ENCODE data around the gene FOXL3.
"Not testable (repeated sequence)": the region's sequence is repeated elsewhere in the genome, so short reads cannot be mapped to it uniquely, and the experiment has no call there.

Gene FOXL3

DNA sequence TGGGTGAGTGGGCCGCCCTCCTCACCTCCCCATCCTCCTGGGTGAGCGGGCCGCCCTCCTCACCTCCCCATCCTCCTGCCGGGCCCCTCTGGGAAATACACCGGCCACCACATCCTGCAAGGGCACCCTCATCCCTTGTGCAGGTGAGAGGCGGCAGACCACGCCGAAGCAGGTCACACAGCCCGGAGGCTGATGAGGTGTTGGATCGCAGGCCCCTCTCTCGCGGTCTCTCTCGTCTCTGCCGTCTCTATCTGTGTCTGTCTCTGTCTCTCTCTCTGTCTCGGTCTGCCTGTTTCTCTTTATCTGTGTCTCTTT is 30.8 kb upstream of the FOXL3 start:
- Histone ChIP-seq H3K36me3 (replicated peaks) (no peaks in the 10 kb centered on the region; the same call in 1 of the 2 replicates), H3K27me3 (ENCODE audit: low read depth) (no peaks in the 10 kb centered on the region), H3K4me3 (no peak overlapping the region), H3K4me1 (no peaks in the 10 kb centered on the region), H3K9me3 (peaks cover 10% of the 10 kb centered on the region)
- DNase-seq (ENCODE audit: low spot score in 2 of 2), result no peak
- in situ Hi-C loops (cut with MboI; ENCODE audit: low sequenced_read_pairs), result no loop called here

DNA sequence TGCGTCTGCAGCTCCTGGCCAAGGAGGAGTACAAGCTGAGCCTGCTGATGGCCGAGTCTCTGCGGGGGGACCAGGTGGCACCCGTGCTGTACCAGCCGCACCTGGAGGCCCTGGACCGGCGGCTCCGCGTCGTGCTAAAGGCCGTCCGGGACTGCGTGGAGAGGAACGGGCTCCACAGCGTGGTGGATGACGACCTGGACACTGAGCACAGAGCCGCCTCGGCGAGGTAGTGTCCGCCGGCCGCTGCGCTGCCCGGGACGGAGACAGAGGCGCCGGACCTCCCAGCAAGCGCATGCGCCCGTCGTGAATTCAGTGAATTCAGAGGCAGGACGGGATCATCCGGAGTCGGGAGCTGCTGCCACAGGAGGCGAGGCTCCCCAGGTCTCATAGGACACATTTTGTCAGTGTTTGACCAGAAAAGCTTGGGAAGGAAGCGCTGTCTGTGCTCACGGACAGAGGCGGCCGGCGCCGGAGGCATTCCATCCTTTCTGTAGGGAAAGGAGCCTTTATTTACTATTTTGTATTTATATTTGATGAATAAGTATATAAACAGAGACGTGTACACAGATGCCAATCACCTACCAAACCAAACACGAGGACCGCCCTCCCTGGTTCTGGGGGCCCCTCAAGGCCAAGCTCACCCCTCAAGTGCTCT is 30.1 kb upstream of the FOXL3 start:
- H3K4me1 ChIP-seq, result no peaks in the 10 kb centered on the region
- peaks cover 8% of the 10 kb centered on the region for H3K9me3 ChIP-seq
- no peaks in the 10 kb centered on the region for H3K27me3 ChIP-seq (ENCODE audit: low read depth)
- in situ Hi-C loops (cut with MboI; ENCODE audit: low sequenced_read_pairs), result no loop called here
- DNase-seq (ENCODE audit: low spot score in 2 of 2), result no peak
- H3K36me3 ChIP-seq (replicated peaks), result no peaks in the 10 kb centered on the region; the same call in 1 of the 2 replicates
- no peak overlapping the region for H3K4me3 ChIP-seq

DNA sequence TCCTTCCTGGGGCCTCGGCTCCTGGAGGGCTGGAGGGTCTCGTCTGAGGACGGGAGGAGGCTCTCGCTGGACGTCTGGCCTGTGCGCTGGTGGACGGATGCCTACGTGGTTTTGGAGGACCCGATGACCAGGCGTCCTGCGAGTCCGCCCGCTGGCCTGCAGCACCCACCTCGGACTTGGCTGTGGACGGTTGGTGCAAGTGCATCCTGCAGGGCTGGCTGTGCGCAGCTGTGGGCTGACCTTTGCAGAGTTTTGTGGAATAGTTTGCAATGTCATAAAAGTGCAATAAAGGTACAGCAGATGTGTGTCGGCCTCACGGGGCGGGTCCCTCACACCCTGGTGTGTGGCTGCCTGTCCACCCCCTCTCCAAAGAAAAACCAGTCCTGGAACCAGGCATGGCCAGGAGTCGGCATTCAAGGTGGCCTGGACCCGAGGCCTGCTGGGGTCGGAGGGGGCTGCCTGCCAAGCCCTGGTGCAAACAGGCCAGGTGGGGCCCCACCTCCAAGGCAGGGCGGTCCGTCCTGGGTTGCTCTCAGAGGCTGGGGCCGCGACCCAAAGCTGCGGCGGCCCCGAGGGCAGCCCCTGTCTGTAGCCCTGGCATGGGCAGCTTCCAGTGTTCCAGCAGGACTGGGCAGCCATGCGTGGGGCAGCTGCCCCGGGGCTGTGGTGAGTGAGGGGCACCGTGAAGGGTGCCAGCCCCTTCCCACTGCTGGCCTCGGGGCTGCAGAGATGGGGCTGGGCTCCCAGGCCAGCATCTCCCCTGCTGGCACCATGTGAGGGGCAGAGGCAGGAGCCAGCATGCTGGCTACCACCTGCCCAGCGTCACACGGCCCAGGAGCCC is 29.3 kb upstream of the FOXL3 start:
- no peaks in the 10 kb centered on the region for H3K4me1 ChIP-seq
- no peak overlapping the region for H3K4me3 ChIP-seq
- no peaks in the 10 kb centered on the region; the same call in 1 of the 2 replicates for H3K36me3 ChIP-seq (replicated peaks)
- peaks cover 8% of the 10 kb centered on the region; the same call in 1 of the 2 replicates for H3K9me3 ChIP-seq
- no peak for DNase-seq (ENCODE audit: low spot score in 2 of 2)
- in situ Hi-C loops (cut with MboI; ENCODE audit: low sequenced_read_pairs), result no loop called here
- no peaks in the 10 kb centered on the region for H3K27me3 ChIP-seq (ENCODE audit: low read depth)

DNA sequence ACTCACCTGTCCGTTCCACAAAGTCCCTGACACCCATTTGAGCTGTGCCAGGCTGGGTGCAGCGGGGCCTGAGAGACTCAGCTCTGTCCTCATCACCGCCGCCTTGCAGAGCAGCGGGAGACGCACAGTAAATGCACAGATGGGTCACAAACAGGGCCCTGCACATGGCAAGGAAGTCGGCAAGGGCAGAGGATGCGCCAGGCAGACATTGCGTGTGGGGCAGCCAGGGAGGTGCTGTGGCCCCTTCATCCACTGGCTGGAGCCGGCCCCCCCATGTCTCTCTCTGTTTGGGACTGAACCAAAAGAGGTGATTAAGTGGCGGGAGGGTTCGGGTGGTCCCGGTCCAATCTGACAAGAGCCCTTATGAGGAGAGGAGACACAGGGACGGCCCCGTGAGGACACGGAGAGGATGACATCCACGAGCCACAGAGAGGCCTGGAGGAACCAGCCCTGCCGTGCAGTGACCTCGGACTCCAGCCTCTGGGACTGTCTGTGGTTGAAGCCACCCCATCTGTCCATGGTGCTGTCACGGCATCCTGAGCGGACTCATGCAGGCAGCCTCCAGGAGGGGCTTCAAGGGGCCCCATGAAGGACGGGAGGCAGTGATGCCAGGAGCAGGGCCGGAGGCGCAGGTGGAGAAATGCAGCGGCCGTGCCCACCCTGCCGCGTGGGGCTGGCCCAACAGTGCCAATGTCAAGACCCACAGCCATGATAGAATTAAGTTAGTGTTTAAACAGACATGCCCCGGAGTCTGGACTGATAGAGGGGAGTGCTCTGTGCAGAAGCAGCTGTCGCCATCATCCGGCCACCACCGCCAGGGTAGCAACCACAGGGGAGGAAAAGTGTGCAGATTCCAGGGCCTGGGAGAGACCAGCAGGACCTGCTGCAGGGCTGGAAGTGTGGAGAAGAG is 28.4 kb upstream of the FOXL3 start:
- H3K9me3 ChIP-seq, result peaks cover 8% of the 10 kb centered on the region; the same call in 1 of the 2 replicates
- no peak overlapping the region for H3K4me3 ChIP-seq
- H3K36me3 ChIP-seq (replicated peaks), result no peaks in the 10 kb centered on the region; the same call in 1 of the 2 replicates
- no peaks in the 10 kb centered on the region for H3K4me1 ChIP-seq
- no peaks in the 10 kb centered on the region for H3K27me3 ChIP-seq (ENCODE audit: low read depth)
- DNase-seq (ENCODE audit: low spot score in 2 of 2), result no peak
- in situ Hi-C loops (cut with MboI; ENCODE audit: low sequenced_read_pairs), result no loop called here

DNA sequence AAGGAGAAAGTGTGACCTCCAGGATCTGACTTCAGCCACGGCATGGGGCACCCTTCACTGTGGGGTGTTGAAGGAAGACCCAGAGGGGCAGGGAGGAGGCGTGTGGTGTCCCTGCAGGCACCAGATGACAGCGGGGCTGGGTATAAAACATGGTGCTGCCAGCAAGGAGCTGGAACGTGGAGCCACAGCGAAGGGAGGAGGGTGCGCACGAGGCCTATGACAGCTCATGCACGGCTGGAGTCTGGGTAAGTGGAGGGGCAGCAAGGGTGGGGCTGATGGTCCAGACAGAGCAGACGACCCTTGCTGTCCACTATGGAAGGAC is 27.8 kb upstream of the FOXL3 start:
- no peak for DNase-seq (ENCODE audit: low spot score in 2 of 2)
- in situ Hi-C loops (cut with MboI; ENCODE audit: low sequenced_read_pairs), result no loop called here
- Histone ChIP-seq H3K27me3 (ENCODE audit: low read depth) (no peaks in the 10 kb centered on the region), H3K9me3 (peaks cover 8% of the 10 kb centered on the region; the same call in 1 of the 2 replicates), H3K36me3 (replicated peaks) (no peaks in the 10 kb centered on the region; the same call in 1 of the 2 replicates), H3K4me3 (no peak overlapping the region), H3K4me1 (no peaks in the 10 kb centered on the region)

DNA sequence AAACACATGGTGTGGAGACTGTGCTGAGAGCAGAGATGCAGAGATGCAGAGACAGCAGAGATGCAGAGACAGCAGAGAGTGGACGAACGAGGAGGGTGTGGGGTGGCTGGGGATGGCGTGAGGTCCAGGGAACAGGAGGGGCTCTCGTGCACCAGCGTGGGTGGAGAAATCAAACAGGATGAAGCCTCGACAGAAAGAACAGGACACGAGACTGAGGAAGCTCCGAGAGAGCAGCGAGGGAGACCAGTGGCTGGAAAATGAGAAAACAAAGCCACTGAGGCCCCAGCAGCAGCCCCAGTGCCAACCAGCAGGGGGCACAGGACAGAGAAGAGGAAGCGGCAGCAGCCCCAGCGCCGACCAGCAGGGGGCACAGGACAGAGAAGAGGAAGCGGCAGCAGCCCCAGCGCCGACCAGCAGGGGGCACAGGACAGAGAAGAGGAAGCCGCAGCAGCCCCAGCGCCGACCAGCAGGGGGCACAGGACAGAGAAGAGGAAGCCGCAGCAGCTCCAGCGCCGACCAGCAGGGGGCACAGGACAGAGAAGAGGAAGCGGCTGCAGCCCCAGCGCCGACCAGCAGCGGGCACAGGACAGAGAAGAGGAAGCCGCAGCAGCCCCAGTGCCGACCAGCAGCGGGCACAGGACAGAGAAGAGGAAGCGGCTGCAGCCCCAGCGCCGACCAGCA is 27.2 kb upstream of the FOXL3 start:
- H3K4me3 ChIP-seq; H3K4me1 ChIP-seq; H3K9me3 ChIP-seq; H3K36me3 ChIP-seq (replicated peaks); in situ Hi-C loops (cut with MboI; ENCODE audit: low sequenced_read_pairs); H3K27me3 ChIP-seq (ENCODE audit: low read depth): not testable (repeated sequence)
- DNase-seq (ENCODE audit: low spot score in 2 of 2), result peak in 1 of 2 experiments; percentile 70

DNA sequence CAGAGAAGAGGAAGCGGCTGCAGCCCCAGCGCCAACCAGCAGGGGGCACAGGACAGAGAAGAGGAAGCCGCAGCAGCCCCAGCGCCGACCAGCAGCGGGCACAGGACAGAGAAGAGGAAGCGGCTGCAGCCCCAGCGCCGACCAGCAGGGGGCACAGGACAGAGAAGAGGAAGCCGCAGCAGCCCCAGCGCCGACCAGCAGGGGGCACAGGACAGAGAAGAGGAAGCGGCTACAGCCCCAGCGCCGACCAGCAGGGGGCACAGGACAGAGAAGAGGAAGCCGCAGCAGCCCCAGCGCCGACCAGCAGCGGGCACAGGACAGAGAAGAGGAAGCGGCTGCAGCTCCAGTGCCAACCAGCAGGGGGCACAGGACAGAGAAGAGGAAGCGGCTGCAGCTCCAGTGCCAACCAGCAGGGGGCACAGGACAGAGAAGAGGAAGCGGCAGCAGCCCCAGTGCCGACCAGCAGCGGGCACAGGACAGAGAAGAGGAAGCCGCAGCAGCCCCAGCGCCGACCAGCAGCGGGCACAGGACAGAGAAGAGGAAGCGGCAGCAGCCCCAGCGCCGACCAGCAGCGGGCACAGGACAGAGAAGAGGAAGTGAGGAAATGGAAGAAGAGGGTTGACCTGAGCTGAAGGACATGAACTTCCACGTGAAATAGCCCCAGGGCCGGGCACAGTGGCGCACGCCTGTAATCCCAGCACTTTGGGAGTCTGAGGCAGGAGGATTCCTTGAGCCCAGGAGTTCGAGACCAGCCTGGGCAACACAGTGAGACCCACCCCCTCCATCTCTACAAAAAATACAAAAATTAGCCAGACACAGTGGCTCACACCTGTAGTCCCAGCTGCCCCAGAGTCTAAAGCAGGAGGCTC is 26.3 kb upstream of the FOXL3 start:
- H3K4me3 ChIP-seq; H3K9me3 ChIP-seq; H3K27me3 ChIP-seq (ENCODE audit: low read depth); in situ Hi-C loops (cut with MboI; ENCODE audit: low sequenced_read_pairs); H3K36me3 ChIP-seq (replicated peaks); H3K4me1 ChIP-seq: not testable (repeated sequence)
- peak in 1 of 2 experiments; percentile 25 for DNase-seq (ENCODE audit: low spot score in 2 of 2)

DNA sequence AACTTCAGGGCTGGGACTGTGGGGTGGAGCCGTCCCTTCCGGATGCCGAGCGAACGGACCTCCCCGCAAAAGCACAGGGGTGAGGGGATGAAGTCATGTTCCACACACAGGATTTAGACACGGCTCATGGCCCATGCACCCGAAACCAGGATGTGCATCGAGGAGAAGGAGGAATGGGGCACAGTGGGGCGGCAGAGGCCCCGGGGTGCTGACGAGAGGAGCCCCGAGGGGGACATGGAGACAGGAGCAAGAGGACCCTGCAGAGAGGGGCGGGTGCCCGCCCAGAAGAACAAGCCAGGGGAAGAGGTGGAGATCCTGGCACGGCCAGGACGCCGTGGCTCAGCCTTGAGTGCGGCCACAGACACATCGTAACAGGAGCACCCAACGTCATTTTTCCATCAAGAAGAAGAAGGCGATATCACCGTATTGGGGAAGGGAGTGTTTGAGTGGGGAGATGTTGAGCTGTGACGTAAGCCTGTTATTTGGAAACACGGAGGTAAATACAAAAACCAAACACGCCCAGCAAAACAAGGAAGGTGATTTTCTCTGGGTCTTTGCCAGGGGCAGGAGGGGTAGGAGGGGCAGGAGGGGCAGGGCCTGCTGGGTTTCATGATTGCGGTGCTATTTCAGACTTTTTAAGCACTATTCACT is 25.3 kb upstream of the FOXL3 start:
- H3K9me3 ChIP-seq, result peaks cover 8% of the 10 kb centered on the region; the same call in 1 of the 2 replicates
- no peaks in the 10 kb centered on the region for H3K4me1 ChIP-seq
- in situ Hi-C loops (cut with MboI; ENCODE audit: low sequenced_read_pairs), result no loop called here
- H3K27me3 ChIP-seq (ENCODE audit: low read depth), result no peaks in the 10 kb centered on the region
- H3K4me3 ChIP-seq, result no peak overlapping the region
- DNase-seq (ENCODE audit: low spot score in 2 of 2), result no peak
- no peaks in the 10 kb centered on the region; the same call in 1 of the 2 replicates for H3K36me3 ChIP-seq (replicated peaks)

DNA sequence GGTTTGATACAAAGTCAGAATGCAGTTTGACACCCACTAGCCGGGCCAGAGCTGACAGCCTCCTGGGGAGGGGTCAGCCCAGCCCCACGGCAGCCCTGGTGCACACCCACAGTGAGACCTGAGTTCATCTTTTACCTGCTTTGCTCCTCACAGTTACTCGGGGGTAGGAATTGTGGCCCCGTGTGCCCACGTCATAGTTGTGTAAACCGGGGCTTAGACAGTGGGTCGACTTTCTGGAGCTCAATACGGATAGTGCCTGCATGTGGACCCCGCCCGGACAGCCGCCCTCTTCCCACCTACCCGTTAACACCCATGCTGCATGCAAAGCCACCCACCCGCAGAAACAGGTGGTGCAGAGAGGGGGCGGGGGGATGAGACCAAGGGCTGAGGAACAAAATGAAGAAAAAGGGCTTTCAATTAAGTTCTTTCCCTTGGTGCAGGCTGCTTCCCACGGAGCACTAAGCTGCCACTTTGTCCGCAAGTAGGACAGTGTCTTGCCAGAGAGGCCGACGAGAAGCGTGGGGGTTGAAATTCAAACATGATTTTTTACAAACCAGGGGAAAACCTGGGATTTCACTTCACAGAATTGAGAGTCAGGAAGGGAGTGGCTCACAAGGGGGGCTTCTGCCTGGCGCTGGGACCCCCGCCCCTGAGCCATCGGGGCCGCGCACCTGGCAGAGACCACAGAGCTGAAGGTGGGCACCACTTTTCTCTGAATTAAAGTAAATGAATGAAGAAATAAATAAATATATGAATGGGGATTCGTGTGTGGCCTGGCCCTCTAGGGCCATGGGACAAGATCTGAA is 24.6 kb upstream of the FOXL3 start:
- DNase-seq (ENCODE audit: low spot score in 2 of 2), result no peak
- H3K4me1 ChIP-seq, result no peaks in the 10 kb centered on the region
- H3K4me3 ChIP-seq, result no peak overlapping the region
- peaks cover 8% of the 10 kb centered on the region; the same call in 1 of the 2 replicates for H3K9me3 ChIP-seq
- in situ Hi-C loops (cut with MboI; ENCODE audit: low sequenced_read_pairs), result no loop called here
- H3K36me3 ChIP-seq (replicated peaks), result no peaks in the 10 kb centered on the region
- no peaks in the 10 kb centered on the region for H3K27me3 ChIP-seq (ENCODE audit: low read depth)

DNA sequence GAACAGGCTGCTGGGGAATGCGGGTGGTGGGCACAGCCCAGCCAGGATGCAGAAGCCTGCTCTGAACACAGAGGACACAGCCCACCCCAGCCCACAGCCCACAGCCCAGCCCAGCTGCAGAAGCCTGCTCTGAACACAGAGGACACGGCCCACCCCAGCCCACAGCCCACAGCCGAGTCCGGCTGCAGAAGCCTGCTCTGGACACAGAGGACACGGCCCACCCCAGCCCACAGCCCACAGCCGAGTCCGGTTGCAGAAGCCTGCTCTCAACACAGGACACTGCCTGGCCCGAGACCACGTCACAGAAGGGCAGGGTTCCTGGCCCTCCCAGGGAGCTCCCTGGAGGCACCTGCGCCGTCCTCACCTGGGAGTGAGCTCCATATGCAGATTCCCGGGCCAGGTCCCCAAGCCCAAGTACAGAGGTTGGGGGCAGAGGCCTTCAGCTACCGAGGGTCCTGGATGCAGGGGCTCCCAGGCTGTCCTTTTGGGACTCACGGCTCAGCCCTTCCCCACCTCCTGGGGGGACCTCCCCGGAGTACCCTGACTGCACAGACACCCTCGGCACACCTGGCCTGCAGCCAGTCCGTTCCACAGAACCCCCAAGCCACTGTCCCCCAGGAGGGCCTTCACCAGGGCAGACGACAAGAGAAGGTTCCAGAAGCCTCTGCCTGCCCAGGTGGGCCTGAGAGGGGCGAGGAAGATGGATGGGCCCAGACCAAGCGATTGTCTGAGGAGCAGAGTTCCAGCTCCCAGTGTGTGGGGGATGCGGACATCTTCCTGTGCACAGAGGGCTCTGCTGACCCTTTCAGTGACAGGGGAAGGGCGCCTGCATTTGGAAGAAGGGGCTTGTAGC is 23.7 kb upstream of the FOXL3 start:
- Histone ChIP-seq H3K4me1 (no peaks in the 10 kb centered on the region), H3K4me3 (no peak overlapping the region), H3K27me3 (ENCODE audit: low read depth) (no peaks in the 10 kb centered on the region), H3K9me3 (peaks cover 8% of the 10 kb centered on the region; the same call in 1 of the 2 replicates), H3K36me3 (replicated peaks) (no peaks in the 10 kb centered on the region)
- DNase-seq (ENCODE audit: low spot score in 2 of 2), result no peak
- in situ Hi-C loops (cut with MboI; ENCODE audit: low sequenced_read_pairs), result no loop called here
